Epidermal melanocyte (primary cell): Measurements from ENCODE around the gene MAG.

Experiments
- DNase-seq: peaks from one replicate; pipeline ENCODE4 v3.0.0; 2011; ENCODE audit warnings: low spot score; ENCODE audit not compliant: insufficient read length

Gene MAG

DNA sequence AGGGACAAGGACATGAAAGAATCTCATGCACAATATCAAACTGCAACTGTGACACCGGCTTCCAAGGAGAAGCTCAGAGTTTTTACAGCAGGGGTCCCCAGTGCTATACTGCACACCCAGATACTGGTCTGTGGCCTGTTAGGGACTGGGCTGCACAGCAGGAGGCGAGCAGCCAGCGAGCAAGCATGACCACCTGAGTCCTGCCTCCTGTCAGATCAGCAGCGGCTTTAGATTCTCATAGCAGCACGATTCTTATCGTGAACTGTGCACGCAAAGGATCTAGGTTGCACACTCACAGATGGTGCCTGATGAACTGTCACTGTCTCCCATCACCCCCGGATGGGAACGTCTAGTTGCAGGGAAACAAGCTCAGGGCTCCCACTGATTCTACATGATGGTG is 23.9 kb downstream of the MAG start:
- DNase-seq, result no peak

DNA sequence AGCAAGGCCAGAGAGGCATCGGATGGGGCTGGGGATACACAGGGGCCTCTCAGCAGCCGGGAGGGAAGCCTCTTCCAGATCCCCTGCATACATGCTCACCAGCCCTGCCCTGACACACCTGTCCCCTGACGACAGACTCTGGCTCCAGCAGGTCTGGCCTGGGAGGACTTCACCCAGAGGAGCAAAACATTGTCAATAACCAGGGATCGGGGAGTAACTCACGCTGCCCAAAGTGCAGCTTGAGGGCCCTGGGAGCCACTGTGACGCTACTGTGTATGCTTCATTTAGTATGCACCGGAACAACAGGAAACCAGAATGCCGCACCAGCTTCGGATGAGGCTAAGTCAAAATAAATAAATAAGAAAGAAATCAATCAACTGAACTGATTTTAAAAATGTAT is 24.6 kb downstream of the MAG start:
- no peak for DNase-seq

DNA sequence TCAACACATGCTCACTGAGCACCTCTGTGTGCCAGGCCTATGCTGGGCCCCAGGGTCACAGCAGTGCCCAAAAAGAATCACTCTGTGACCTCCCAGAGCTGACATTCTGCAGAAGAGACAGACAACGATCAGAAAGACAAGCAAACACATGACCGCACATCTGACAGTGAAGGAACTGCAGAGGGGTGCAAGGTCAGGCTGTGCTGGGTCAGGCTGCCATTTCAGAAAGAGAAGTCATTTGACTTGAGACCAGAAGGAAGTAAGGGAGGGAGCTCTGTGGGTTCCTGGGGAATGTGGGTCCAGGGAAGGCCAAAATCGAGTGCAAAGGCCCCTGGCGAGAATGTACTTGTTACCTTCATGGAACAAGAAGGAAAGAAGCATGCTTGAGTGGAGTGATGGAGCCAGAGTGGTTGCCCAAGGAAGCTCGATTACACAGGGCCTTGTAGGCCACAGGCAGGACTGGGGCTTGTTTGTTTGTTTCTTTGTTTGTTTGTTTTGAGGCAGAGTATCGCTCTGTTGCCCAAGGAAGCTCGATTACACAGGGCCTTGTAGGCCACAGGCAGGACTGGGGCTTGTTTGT is 25.6 kb downstream of the MAG start:
- no peak for DNase-seq

DNA sequence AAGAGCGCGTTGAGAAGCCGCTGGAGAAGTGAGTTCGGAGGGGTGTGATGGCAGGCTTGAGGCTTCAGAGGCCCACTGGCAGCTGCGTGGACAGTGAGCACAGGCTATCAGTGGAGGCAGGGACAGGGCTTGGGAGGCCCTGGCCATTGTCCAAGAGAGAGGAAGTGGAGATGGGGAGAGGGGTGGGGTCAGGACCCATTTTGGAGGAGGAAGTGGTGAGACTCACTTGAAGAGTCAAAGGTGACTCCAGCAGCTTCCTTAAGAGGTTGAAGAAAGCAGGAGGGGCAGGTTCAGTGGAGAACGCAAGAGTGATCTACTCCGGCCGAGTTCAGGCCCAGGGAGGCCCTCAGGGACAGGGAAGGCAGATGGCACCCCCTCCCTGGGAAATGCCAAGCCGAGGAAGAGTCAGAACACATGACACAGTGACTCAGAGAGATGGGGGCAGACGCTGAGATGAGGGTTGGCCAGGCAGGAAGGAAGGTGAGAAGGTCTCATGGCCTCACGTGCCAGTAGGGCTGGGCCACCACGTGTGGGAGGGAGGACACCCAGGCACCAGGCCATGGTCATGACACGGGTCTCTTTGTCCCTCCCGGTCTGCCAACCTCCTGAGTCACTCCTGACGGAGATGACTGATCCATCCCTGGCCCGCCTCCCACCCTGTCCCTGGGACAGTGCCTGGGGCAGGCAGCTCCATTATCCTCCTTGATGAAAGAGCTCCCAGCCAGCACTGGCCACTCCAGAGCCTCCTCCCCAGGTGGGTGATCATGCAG is 26.9 kb downstream of the MAG start:
- DNase-seq, result no peak

DNA sequence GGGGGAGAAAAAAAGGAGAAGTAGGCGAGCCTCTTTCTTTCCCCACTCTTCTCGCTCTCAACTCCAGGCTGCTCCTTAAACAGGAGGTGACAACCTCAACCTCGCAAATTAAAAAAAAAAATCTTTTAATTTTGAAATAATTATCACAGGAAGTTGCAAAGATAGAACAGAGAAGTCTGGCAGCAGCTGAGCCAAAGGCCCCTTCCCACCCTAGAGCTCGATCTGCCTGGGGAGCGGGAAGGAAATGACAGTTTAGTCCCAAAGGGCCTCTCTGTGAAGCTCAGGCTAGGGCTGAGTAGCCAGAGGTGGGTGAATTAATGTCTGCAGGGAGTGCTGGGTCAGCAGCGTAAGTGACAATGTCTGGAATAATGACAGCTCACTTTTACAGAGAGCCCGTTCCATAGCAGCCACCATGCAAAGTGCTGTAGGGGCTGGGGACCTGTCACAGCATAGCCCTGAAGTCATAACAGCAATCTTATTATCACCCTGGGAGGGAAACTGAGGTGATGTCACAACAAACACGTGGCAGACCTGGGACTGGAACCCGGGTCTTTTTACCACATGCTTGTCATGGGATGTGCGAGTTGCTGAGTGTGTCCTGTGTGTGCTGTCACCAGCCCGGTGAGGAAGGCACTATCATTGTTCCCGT is 28.2 kb downstream of the MAG start:
- no peak for DNase-seq

DNA sequence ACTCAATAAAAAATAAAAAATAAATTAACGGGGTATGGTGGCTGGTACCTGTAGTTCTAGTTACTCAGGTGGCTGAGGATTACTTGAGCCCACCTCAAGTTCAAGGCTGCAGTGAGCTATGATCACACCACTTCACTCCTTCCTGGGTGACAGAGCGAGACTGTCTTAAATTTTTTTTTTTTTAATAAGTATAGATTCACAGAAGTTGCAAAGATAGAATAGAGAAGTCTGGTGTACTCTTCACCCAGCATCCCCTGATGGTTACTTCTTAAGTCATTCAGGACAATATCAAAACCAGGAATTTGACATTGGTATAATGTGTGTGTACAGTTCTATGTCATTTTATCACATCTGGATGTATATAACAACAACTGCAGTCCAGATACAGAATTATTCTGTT is 29.3 kb downstream of the MAG start:
- no peak for DNase-seq

DNA sequence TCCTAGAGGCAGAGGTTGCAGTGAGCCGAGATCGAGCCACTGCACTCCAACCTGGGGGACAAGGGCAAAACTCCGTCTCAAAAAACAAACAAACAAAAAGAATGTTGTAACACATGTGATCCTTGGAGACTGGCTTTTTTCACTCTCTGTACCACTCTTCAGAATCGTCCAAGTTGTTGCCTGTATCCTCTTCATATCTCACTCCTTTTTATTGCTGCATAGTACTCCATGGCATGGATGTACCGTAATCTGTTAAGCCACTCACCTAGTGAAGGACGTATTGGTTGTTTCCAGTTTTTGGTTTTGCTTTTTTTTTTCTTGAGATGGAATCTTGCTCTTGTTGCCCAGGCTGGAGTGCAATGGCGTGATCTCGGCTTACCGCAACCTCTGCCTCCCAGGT is 30.1 kb downstream of the MAG start:
- no peak for DNase-seq

DNA sequence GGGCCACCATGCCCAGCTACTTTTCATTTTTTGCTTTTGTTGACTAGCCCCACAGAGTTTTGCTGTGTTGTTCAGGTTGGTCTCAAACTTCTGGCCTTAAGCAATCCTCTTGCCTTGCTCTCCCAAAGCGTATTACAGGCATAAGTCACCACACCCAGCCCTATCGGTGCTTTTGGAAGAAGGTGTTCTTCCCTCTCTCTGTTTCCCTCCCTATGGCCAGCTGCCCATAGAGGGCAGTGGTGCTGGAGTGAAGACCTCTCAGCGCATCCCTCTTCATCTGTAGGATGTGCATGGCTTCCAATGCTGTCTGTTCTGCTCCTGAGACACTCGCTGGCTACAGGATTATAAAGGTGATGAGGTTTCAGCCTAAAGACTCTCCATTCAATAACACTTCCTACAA is 35.7 kb downstream of the MAG start:
- no peak for DNase-seq

DNA sequence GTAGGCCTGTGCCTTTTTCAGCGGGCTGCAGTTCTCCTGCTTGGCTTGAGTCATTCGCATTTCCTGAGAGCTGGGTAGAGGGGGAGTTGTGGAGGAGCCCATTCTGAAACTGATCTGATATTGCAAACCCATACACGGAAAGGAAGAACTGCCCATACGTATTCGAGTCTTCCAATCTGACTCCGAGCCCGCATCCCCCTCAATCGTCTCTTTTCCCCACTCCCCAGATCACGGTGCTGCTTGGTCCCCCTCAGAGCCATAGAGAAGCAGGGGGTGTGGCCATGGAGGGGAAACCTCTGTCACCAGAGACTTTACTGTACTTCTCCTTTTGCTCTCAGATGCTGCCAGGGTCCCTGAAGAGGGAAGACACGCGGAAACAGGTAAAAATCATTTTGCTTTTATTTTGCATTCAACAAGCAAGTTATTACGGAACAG is 36.9 kb downstream of the MAG start, which contains the start of gene CD22:
CD22 (plus strand) TSS at position 337 of the 435 bp plus-strand sequence. CDS start 2,854 bp downstream, outside the sequence.
- DNase-seq, result no peak

DNA sequence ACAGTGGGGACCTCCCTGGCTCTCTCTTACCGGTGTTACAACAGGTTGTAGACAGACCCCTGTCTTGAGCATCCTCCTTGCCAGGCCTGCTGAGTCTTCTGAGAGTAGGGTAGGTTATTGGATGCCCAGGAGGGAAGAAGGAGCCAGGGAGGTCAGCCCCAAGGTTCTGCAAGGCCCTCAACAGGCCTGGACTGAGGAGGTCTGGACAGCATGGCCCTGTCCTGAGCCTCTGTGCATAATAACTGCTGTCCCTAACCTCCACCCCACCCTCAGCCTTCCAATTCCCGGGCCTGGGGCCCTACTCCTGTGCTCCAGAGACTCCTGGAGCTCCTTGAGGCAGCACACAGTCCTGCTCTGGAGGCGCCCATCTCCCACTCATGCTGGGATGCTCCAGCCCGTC is 37.4 kb downstream of the MAG start:
- DNase-seq, result no peak

DNA sequence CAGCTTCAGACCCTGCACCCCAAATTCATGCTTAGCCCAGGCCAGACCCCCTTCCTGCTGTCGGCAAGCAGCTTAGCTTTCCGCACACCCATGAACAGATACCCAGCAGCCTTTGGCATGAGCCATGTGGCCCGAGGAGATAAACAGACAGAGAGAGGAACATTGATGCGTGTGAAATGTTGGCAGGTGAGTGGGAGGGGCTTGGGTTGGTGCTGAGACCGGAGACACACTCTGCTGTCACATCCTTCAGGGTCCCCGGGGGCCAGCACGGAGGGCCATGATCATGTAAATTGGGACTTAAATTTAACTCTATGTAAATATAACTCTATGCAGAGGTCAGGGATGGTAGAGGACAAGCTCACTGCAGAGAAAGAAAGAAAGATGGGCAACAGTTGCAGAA is 38.5 kb downstream of the MAG start:
- no peak for DNase-seq

DNA sequence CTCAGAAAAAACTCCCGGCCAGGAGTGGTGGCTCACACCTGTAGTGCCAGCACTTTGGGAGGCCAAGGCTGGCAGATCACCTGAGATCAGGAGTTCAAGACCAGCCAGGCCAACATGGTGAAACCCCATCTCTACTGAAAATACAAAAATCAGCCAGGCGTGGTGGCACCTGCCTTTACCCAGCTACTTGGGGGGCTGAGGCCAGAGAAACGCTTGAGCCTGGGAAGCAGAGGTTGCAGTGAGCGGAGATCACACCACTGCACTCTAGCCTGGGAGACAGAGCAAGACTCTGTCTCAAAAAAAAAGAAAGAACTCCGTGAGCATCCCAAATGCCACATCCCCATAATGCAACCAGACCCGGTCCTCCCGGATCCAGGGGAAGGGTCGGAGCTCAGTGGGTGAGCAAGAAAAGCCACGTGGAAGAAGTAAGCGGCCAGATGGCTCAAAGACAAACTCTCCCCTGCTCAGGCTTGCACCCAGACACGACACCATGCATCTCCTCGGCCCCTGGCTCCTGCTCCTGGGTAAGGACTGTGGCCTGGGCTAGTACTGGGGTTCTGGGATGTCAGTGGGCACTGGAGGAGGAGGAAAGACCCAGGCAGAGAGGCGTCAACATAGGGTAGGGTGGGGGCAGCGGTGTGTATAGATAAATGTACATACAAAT is 39.7 kb downstream of the MAG start:
- DNase-seq, result no peak

DNA sequence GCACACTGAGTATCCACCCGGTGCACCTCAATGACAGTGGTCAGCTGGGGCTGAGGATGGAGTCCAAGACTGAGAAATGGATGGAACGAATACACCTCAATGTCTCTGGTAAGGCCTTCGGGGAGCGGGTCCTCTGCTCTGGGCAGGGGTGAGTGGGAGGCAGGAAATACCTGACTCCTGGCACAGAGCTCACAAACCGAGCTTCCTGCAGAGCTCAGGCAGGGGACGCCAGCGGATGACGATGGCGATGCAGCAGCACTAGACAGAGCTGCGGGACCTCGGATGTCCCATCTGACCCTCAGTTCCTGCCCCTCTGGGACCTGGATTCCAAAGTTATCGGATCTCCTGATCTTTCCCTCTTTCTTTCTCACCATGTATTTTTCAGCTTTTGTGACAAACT is 40.9 kb downstream of the MAG start:
- DNase-seq, result no peak

DNA sequence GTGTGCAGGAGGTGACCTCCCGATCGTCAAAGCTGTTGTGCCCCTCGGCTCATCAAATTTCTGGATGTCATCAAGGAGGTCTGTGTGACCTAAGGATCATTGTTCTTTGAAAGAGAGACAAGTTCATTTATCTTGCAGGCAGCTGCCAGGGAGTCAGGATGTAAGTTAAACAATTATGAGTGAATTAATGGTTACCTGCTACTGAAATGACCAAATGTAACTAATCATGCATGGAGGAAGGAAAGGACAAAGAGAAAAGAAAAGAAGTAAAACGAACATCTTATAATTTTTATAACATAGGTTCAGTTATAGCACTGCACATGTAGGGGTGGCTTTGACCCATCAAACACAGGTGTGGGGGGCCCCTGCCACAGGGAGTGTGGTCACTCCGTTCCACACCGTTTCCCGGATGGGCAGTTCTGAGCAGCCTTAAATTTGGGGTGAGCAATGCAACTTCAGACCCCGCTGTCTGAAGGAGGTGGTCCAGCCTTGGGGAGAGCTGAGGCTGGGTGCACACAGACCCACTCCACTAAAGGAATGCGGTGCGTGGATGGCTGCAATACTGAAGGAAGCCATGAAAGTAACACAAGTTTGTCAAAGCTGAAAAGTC is 42.3 kb downstream of the MAG start:
- DNase-seq, result no peak

DNA sequence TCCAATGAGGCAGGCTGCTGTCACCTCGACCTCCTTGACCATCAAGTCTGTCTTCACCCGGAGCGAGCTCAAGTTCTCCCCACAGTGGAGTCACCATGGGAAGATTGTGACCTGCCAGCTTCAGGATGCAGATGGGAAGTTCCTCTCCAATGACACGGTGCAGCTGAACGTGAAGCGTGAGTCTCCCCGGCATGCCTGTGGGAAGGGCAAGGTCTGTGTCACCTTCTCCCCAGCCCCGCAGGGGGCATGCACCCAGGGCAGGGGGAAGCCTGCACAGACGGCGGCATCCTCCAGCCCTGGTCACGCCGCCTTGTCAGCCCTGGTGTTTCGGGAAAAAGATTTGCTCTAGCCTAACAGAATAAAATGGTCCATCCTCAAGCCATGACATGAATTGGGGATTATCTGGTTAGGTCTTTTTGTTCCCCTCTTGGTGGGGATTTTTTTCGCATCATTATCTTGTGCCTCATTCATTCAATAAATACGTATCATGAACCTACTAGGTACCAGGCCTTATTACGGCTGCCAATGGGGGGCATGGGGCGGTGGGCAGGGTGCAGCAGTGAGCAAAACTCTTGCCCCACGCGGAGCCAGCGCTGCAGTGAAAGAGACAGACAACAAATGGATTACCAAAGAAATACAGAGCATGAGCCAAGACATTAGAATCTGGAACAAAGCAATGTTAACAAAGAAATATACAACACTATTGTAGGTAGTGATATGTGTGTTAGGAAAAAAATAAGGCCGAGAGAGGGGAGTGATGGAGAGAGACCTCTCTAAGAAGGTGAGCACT is 44.4 kb downstream of the MAG start:
- no peak for DNase-seq

DNA sequence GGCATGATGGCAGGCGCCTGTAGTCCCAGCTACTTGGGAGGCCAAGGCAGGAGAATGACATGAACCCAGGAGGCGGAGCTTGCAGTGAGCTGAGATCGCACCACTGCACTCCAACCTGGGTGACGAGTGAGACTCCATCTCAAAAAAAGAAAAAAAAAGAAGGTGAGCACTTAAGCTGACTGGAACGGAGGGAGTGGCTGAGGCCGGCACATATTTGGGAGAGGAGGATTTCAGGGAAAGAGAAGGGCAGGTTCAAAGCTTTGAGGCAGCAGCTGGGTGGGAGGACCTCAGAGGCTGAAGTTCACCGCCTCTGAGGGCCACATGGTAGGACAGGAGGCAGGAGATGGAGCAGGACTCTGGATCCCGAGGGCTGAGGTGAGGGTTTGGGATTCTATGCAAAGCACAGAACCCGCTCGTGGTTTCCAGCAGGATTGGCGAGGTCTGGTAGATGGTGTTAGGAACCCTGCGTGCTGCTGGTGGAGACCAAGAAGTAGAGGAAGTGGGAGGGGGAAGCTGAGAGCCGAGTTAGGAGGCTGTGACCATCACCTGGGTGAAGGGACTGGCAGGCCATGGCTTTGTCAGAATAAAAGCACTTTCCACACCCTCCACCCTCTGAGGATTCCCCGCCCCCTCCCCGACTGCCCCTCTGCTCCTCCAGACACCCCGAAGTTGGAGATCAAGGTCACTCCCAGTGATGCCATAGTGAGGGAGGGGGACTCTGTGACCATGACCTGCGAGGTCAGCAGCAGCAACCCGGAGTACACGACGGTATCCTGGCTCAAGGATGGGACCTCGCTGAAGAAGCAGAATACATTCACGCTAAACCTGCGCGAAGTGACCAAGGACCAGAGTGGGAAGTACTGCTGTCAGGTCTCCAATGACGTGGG is 45.4 kb downstream of the MAG start:
- DNase-seq, result no peak

DNA sequence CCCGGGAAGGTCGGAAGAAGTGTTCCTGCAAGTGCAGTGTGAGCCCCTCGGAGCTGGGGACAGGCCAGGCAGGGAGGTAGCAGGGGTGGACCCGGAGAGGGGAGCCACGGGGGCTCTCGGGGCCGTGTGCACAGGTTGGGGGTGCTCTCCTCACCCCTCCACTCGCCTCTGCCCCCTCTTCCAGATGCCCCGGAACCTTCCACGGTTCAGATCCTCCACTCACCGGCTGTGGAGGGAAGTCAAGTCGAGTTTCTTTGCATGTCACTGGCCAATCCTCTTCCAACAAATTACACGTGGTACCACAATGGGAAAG is 46.0 kb downstream of the MAG start:
- DNase-seq, result no peak

DNA sequence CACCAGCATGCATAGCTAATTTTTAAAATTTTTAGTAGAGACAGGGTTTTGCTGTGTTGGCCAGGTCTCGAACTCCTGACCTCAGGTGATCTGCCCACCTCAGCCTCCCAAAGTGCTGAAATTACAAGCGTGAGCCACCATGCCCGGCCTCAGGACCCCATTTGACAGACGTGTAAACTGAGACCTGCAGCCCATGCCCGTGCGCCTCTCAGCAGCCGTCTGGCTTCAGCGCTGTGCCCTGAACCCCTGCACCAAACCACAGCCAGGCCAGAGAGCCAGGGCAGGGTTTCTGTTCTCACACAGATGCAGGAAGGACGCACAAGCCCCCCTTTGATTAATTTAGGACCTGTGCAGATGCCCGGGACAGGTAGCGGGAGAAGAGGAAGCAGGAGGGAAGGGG is 48.5 kb downstream of the MAG start:
- DNase-seq, result no peak

DNA sequence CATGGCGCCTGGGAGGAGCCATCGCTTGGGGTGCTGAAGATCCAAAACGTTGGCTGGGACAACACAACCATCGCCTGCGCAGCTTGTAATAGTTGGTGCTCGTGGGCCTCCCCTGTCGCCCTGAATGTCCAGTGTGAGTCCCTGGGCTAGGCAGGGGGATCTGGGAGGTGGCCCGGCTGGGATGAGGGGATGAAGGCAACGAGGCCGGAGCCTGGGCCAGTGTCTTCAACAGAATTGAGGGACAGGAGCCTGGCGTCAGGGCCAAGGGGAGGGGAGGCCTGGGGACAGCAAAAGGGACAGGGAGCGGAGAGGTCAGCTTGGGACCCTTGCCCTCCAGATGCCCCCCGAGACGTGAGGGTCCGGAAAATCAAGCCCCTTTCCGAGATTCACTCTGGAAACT is 49.0 kb downstream of the MAG start:
- no peak for DNase-seq

DNA sequence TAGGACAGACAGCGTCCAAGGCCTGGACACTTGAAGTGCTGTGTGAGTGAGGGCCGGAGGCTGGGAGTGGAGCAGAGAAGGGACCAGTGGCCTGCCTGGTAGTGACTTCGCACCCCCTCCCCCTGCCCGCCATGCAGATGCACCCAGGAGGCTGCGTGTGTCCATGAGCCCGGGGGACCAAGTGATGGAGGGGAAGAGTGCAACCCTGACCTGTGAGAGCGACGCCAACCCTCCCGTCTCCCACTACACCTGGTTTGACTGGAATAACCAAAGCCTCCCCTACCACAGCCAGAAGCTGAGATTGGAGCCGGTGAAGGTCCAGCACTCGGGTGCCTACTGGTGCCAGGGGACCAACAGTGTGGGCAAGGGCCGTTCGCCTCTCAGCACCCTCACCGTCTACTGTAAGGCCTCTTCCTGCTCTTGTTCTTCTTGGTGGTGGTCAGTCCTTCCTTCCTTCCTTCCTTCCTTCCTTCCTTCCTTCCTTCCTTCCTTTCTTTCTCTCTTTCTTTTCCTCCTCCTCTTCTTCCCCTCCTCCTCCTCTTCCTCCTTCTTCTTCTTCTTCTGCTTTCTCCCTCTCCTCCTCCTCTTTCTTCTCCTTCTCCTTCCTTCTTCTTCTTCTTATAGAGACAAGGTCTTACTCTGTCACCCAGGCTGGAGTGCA is 49.7 kb downstream of the MAG start:
- DNase-seq, result no peak
